Measurements from ENCODE around the gene KCNH1. TPM values are rescaled to one million over a fixed set of nuclear protein-coding genes. Genes with fewer than 3 reads are reported as not detected.

Gene KCNH1
- total RNA-seq, 3 donors from 2014 or later = 0.81 to 1.7 (median 1.2) TPM

DNA sequence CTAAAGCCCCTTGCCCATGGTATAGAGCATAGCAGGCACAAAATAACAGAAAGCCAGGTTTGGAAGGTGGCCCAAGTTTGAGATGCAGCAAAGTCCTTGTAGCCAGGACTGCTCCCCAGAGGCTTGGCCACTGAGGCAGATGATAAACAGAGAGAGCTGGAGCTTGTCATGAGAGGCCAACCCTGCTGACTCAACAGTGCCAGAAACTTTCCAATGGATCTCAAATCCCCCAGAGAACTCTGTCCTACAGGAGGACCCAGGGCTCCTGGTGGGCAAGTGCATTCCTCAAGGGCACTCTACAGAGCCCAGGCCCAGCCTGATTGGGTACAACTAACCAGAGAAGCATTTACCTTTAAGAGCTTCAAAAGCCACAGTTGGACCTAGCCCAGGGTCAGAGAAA is 280.7 kb downstream of the KCNH1 start:
- H3K4me3 ChIP-seq = no peak overlapping the region
- H3K36me3 ChIP-seq (ENCODE audit: low read depth) = no peaks in the 10 kb centered on the region
- ATAC-seq (no peak), DNase-seq (no peak)
- intact Hi-C loops (cut with DNase I, micrococcal nuclease) = no loop called here
- H3K9me3 ChIP-seq = no peaks in the 10 kb centered on the region
- TF ChIP-seq CTCF (IDR thresholded peaks at IDR 0.05) = no peak
- H3K4me1 ChIP-seq (ENCODE audit: low read depth) = no peaks in the 10 kb centered on the region

DNA sequence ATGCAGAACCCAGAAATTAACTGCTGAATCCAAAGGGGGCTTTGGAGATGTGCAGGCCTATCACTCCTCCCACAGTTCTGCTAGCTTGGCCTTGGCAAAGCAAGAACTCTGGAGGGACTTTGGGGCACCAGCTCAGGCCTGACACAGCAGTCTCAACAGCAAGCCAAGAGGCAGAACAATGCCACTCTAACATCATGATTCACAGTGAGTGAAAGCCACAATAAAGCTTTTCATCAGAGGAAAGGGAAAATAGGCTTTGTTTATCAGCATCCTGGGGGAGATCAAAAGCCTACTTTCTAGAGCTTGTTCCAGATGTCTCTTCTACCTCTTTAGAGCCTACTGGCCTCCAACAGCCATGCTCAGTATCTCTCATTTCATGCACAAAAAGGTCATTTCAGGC is 283.4 kb downstream of the KCNH1 start:
- no peaks in the 10 kb centered on the region for H3K9me3 ChIP-seq
- H3K4me1 ChIP-seq (ENCODE audit: low read depth) = no peaks in the 10 kb centered on the region
- H3K36me3 ChIP-seq (ENCODE audit: low read depth) = no peaks in the 10 kb centered on the region
- intact Hi-C loops (cut with DNase I, micrococcal nuclease) = no loop called here
- DNase-seq (no peak), ATAC-seq (no peak)
- no peak for TF ChIP-seq CTCF (IDR thresholded peaks at IDR 0.05)
- H3K4me3 ChIP-seq = no peak overlapping the region

DNA sequence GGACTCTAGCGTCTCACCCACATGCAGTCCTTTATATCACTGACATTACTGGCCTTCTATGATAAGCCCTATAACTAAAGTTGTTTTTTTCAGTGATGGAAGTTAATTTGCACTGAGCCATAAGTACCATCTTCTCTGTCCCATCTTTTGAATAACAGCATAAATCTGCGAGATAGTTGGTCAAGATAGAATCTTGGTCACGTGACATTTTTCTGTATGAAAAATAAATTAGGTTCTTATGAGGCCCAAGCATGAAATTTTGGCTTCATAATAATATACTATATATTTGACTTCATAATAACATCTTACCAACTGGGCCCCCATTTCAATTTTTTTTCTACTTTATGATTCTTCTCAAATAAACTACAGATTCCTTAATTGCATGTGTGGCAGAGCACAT is 285.5 kb downstream of the KCNH1 start:
- intact Hi-C loops (cut with DNase I, micrococcal nuclease) = no loop called here
- ATAC-seq (no peak), DNase-seq (no peak)
- Histone ChIP-seq H3K4me1 (ENCODE audit: low read depth) (no peaks in the 10 kb centered on the region), H3K4me3 (no peak overlapping the region), H3K36me3 (ENCODE audit: low read depth) (no peaks in the 10 kb centered on the region), H3K9me3 (no peaks in the 10 kb centered on the region)
- no peak for TF ChIP-seq CTCF (IDR thresholded peaks at IDR 0.05)

GRCh38 chr1:210841926-210842625 is 291.9 kb downstream of the KCNH1 start:
- no peaks in the 10 kb centered on the region for H3K36me3 ChIP-seq (ENCODE audit: low read depth)
- H3K9me3 ChIP-seq = no peaks in the 10 kb centered on the region
- ATAC-seq = no peak
- no peak for TF ChIP-seq CTCF (IDR thresholded peaks at IDR 0.05)
- no peak for DNase-seq
- H3K4me1 ChIP-seq (ENCODE audit: low read depth) = no peaks in the 10 kb centered on the region
- intact Hi-C loops (cut with DNase I, micrococcal nuclease) = no loop called here
- H3K4me3 ChIP-seq = no peak overlapping the region

DNA sequence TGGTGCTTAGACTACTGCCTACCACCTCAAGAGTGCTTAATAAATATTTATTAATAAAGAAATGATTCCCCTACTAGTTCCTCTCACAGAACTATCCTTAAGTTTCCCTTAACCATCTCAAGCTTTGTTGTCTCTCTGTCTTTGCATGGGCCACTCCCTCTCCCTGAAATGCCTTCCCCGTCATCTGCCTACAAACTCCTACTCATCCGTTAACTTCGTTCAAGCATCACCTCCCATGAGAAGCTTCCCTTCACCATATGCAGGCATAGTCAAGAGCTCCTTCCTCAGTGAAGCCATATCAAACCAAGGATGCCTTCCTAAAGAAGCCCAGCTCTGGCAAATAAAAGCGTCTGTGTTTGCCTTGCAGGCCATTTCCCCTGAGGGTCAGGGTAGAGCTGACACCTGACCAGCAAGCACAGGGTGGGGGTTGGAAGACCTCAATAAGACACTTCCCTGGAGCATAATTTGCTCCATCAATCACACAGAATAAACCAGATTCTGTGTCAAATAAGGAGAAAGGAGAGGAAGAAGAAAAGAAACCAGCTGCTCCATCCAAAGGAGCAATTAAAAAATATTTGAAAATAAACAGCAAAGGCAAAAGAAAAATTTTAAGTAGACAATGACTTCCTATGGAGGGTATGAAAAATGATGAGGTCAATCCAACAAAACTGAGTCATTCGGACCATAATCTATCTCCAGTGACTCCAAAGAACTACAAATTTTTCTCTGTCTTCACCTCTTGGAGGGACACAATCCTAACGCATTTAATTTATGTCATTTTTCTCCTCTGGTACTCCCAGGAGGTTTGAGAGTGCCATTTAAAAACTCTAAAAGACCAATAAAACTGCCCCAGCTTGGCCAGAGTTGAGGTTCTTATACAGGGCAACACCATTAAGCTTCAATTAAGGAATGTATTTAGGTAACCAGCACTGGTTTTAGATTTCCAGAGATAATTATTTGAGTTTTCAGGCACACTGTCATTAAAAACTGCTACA is 303.6 kb downstream of the KCNH1 start:
- Histone ChIP-seq H3K36me3 (ENCODE audit: low read depth) (no peaks in the 10 kb centered on the region), H3K4me1 (ENCODE audit: low read depth) (no peaks in the 10 kb centered on the region), H3K9me3 (no peaks in the 10 kb centered on the region), H3K4me3 (no peak overlapping the region)
- no peak for TF ChIP-seq CTCF (IDR thresholded peaks at IDR 0.05)
- ATAC-seq = no peak
- intact Hi-C loops (cut with DNase I, micrococcal nuclease) = no loop called here
- DNase-seq = no peak

Measured in mucosa of descending colon (tissue), 3 donors.